Fibroblast of pulmonary artery (primary cell): ENCODE measurements around the gene IGFBP3.

Source experiments
- DNase-seq: peaks from one replicate; pipeline ENCODE4 v3.0.0-alpha.2; 2010; ENCODE audit warnings: low read depth
- H3K4me3 ChIP-seq: replicated peaks from 2 replicates; pipeline ENCODE4 v1.5.1; 2011; ENCODE audit warnings: low read depth, mild to moderate bottlenecking, control low read depth, low read length, moderate library complexity
- CTCF ChIP-seq: IDR thresholded peaks from 2 replicates; pipeline ENCODE4 v1.5.1; 2011; ENCODE audit warnings: mild to moderate bottlenecking, control low read depth, low read length, inconsistent platforms; ENCODE audit errors: missing control alignments

Gene IGFBP3, protein sequence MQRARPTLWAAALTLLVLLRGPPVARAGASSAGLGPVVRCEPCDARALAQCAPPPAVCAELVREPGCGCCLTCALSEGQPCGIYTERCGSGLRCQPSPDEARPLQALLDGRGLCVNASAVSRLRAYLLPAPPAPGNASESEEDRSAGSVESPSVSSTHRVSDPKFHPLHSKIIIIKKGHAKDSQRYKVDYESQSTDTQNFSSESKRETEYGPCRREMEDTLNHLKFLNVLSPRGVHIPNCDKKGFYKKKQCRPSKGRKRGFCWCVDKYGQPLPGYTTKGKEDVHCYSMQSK

GRCh38 chr7:45920502-45921380, at the start of gene IGFBP3:
TSS of gene IGFBP3 (minus strand) at chr7:45921272. CDS start at chr7:45921140, 132 bp downstream.
- TF ChIP-seq CTCF: no peak
- peak; percentile 61 for DNase-seq
- H3K4me3 ChIP-seq: peak within 1 kb of the TSS; percentile 45

GRCh38 chr7:45970454-45970853, 49.4 kb upstream of the IGFBP3 start:
- no peak for DNase-seq
- TF ChIP-seq CTCF: no peak
- no peak overlapping the region for H3K4me3 ChIP-seq

DNA sequence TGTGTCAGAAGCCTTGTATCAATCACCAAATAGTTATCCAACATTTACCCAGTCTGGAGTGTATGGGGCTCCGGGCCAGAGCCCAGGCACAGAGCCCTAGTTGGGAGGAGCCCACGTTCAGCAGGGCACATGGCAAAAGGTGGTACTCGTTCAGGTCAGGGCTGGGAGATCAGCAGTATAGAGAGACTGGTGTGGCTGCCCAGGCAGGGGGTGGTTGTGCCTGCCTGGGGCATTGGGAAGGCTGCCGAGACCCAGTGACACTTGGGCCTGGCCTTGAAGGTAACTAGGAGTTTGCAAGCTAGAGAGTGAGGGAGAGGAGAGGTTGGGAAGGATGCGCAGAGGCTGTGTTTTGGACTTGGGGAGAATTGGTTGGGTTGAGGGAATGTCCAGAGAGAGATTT, 48.9 kb upstream of the IGFBP3 start:
- TF ChIP-seq CTCF: no peak
- no peak for DNase-seq
- H3K4me3 ChIP-seq: no peak overlapping the region

DNA sequence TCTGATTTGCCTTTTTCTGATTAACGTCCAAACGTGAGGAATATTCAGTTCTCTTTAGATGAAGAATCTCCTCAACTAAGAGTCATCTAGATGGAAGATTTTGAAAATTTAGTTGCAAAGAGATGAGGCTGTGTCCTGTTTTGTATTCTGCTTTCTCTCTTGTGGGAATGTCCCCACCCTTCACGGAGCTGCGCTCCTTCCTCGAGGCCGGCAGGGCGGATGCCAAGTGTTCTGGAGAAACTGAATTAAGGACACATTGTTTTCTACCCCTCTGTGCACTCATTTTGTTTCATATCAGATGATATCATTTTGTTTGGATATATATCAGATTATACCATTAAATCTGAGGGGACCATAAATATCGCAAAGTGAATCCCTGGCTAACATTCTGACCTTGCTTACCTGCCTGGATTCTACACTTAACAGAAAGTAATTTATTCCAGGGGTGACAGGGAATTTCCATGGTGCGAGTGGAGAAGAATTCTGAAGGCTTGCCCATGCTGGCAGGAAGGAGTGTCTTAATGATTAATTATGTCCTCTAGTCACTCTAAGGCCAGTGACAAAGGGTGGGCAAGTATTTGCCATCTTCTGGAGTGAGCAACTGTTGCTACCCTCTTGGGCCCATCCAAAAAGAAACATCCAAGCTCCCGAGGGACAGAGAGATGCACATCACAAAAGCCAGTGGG, 47.9 kb upstream of the IGFBP3 start:
- TF ChIP-seq CTCF: no peak
- H3K4me3 ChIP-seq: no peak overlapping the region
- DNase-seq: no peak

GRCh38 chr7:45968312-45968711, 47.2 kb upstream of the IGFBP3 start:
- TF ChIP-seq CTCF: no peak

GRCh38 chr7:45967591-45968157, 46.6 kb upstream of the IGFBP3 start:
- no peak for TF ChIP-seq CTCF
- no peak for DNase-seq
- no peak overlapping the region for H3K4me3 ChIP-seq

More at GRCh38 chr7:45968312-45968711, 47.2 kb upstream of the IGFBP3 start:
- no peak for DNase-seq
- H3K4me3 ChIP-seq: no peak overlapping the region
